ENCODE results near the gene KCMF1.

The KCMF1 gene

DNA sequence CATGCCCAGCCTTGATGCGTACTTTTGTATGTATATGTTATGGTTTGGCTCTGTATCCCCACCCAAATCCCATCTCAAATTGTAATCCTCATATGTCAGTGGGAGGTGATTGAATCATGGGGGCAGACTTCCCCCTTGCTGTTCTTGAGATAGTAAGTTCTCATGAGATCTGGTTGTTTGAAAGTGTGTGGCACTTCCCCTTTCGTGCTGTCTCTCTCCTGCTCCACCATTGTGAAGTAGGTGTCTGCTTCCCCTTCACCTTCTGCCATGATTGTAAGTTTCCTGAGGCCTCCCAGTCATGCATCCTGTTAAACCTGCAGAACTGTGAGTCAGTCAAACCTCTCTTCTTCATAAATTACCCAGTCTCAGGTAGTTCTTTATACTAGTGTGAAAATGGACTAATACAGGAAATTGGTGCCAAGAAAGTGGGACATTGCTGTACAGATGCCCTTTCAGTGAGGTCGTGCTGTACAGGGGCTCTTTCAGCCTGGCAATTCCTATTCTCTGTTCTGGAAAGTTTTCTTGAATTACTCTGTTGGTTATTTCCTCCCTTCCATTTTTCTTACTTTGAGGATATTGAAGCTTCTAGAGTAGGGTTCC lies 38.2 kb downstream of the KCMF1 start:
- H3K4me3 ChIP-seq (ENCODE audit: low read length): no peak overlapping the region
- H3K36me3 ChIP-seq (ENCODE audit: insufficient read depth, low read length): peaks cover 4% of the 10 kb centered on the region
- no peaks in the 10 kb centered on the region for H3K4me1 ChIP-seq (ENCODE audit: insufficient read depth, low read length)
- H3K9me3 ChIP-seq (ENCODE audit: low read length): peaks cover 11% of the 10 kb centered on the region
- H3K27me3 ChIP-seq (ENCODE audit: insufficient read depth, low read length): no peaks in the 10 kb centered on the region
- H2AFZ ChIP-seq (ENCODE audit: low read depth, low read length): no peak overlapping the region

DNA sequence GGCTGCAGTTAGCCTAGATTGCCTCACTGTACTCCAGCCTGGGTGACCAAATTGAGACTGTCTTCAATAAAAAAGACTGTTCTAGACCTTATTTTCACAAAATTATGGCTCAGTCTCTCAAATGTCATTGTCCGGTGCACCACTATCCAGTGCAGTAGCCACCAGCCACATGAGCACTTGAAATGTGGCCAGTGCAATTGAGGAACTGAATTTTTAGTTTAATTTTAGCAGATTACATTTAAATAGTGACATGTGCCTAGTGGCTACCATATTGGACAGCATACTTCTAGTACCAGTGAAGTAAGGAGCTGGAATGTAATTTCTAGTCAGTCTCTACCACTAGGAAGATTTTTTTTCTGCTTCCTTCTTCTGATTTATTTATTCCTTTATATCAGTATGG lies 39.4 kb downstream of the KCMF1 start:
- Histone ChIP-seq H2AFZ (ENCODE audit: low read depth, low read length) (no peak overlapping the region), H3K4me1 (ENCODE audit: insufficient read depth, low read length) (no peaks in the 10 kb centered on the region), H3K36me3 (ENCODE audit: insufficient read depth, low read length) (peaks cover 6% of the 10 kb centered on the region), H3K27me3 (ENCODE audit: insufficient read depth, low read length) (no peaks in the 10 kb centered on the region), H3K4me3 (ENCODE audit: low read length) (no peak overlapping the region), H3K9me3 (ENCODE audit: low read length) (peaks cover 11% of the 10 kb centered on the region)

DNA sequence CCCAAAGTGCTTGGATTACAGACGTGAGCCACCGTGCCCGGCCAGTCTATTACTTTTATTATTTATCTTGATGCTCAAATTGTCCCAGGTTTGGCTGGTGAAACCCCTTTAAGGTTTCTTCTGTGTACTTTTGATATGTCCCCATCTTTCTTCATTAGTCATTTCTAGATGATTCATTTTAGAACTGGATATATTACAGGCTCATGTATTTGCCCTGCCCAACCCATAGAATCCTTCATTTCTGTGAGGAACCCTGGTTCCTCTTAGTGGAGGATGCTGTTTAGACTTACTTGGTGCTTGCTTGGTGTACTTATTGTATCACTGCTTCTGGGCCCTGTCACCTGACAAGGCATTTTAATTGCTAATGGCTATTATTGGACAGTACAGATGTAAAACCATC lies 40.1 kb downstream of the KCMF1 start:
- no peaks in the 10 kb centered on the region for H3K4me1 ChIP-seq (ENCODE audit: insufficient read depth, low read length)
- H3K9me3 ChIP-seq (ENCODE audit: low read length): peaks cover 11% of the 10 kb centered on the region
- no peaks in the 10 kb centered on the region for H3K27me3 ChIP-seq (ENCODE audit: insufficient read depth, low read length)
- H2AFZ ChIP-seq (ENCODE audit: low read depth, low read length): no peak overlapping the region
- H3K36me3 ChIP-seq (ENCODE audit: insufficient read depth, low read length): peaks cover 6% of the 10 kb centered on the region
- no peak overlapping the region for H3K4me3 ChIP-seq (ENCODE audit: low read length)

- no peaks in the 10 kb centered on the region for H3K4me1 ChIP-seq (ENCODE audit: insufficient read depth, low read length)
- H3K4me3 ChIP-seq (ENCODE audit: low read length): no peak overlapping the region
- H2AFZ ChIP-seq (ENCODE audit: low read depth, low read length): no peak overlapping the region
- peaks cover 11% of the 10 kb centered on the region for H3K9me3 ChIP-seq (ENCODE audit: low read length)
- H3K36me3 ChIP-seq (ENCODE audit: insufficient read depth, low read length): peaks cover 6% of the 10 kb centered on the region
- no peaks in the 10 kb centered on the region for H3K27me3 ChIP-seq (ENCODE audit: insufficient read depth, low read length)
Observed at GRCh38 chr2:85011747-85012146, 40.8 kb downstream of the KCMF1 start.

- H3K9me3 ChIP-seq (ENCODE audit: low read length): peaks cover 7% of the 10 kb centered on the region
- H3K36me3 ChIP-seq (ENCODE audit: insufficient read depth, low read length): peaks cover 5% of the 10 kb centered on the region
- no peaks in the 10 kb centered on the region for H3K27me3 ChIP-seq (ENCODE audit: insufficient read depth, low read length)
- peaks cover 3% of the 10 kb centered on the region for H3K4me1 ChIP-seq (ENCODE audit: insufficient read depth, low read length)
- H2AFZ ChIP-seq (ENCODE audit: low read depth, low read length): no peak overlapping the region
- no peak overlapping the region for H3K4me3 ChIP-seq (ENCODE audit: low read length)
Observed at GRCh38 chr2:85012431-85012830, 41.5 kb downstream of the KCMF1 start.

- Histone ChIP-seq H3K36me3 (ENCODE audit: insufficient read depth, low read length) (peaks cover 2% of the 10 kb centered on the region), H2AFZ (ENCODE audit: low read depth, low read length) (no peak overlapping the region), H3K27me3 (ENCODE audit: insufficient read depth, low read length) (no peaks in the 10 kb centered on the region)
Observed at GRCh38 chr2:85012855-85013254, 41.9 kb downstream of the KCMF1 start.

GRCh38 chr2:85015653-85016360 lies 44.8 kb downstream of the KCMF1 start:
- Histone ChIP-seq H3K27me3 (ENCODE audit: insufficient read depth, low read length) (no peaks in the 10 kb centered on the region), H3K36me3 (ENCODE audit: insufficient read depth, low read length) (peaks cover 2% of the 10 kb centered on the region), H2AFZ (ENCODE audit: low read depth, low read length) (no peak overlapping the region), H3K9me3 (ENCODE audit: low read length) (no peaks in the 10 kb centered on the region), H3K4me1 (ENCODE audit: insufficient read depth, low read length) (peaks cover 5% of the 10 kb centered on the region), H3K4me3 (ENCODE audit: low read length) (no peak overlapping the region)

More at GRCh38 chr2:85012855-85013254, 41.9 kb downstream of the KCMF1 start:
- H3K4me1 ChIP-seq (ENCODE audit: insufficient read depth, low read length): peaks cover 5% of the 10 kb centered on the region
- peaks cover 4% of the 10 kb centered on the region for H3K9me3 ChIP-seq (ENCODE audit: low read length)
- H3K4me3 ChIP-seq (ENCODE audit: low read length): no peak overlapping the region

DNA sequence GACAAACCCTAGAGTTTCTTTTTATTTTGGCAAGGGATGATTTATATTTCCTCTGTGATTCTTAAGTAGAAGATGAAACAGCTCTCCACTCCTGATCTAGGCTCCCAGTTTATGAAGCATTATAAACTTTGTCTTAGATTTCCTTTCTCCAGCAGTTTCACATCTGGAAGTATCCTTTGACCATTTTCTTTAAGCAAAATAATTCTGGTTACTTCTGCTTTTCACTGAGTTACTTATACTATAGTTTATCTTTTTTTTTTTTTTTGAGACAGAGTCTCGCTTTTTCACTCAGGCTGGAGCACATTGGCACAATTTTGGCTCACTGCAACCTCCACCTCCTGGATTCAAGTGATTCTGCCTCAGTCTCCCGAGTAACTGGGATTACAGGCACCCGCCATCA lies 45.5 kb downstream of the KCMF1 start:
- Histone ChIP-seq H3K4me3 (ENCODE audit: low read length) (no peak overlapping the region), H3K9me3 (ENCODE audit: low read length) (no peaks in the 10 kb centered on the region), H2AFZ (ENCODE audit: low read depth, low read length) (no peak overlapping the region), H3K36me3 (ENCODE audit: insufficient read depth, low read length) (peaks cover 2% of the 10 kb centered on the region), H3K4me1 (ENCODE audit: insufficient read depth, low read length) (peaks cover 5% of the 10 kb centered on the region), H3K27me3 (ENCODE audit: insufficient read depth, low read length) (no peaks in the 10 kb centered on the region)

- H3K27me3 ChIP-seq (ENCODE audit: insufficient read depth, low read length): no peaks in the 10 kb centered on the region
- no peaks in the 10 kb centered on the region for H3K9me3 ChIP-seq (ENCODE audit: low read length)
- H3K36me3 ChIP-seq (ENCODE audit: insufficient read depth, low read length): peaks cover 2% of the 10 kb centered on the region
- no peak overlapping the region for H2AFZ ChIP-seq (ENCODE audit: low read depth, low read length)
- no peak overlapping the region for H3K4me3 ChIP-seq (ENCODE audit: low read length)
- peaks cover 5% of the 10 kb centered on the region for H3K4me1 ChIP-seq (ENCODE audit: insufficient read depth, low read length)
Observed at GRCh38 chr2:85017411-85018048, 46.6 kb downstream of the KCMF1 start.

- Histone ChIP-seq H3K27me3 (ENCODE audit: insufficient read depth, low read length) (no peaks in the 10 kb centered on the region), H2AFZ (ENCODE audit: low read depth, low read length) (no peak overlapping the region), H3K9me3 (ENCODE audit: low read length) (no peaks in the 10 kb centered on the region), H3K36me3 (ENCODE audit: insufficient read depth, low read length) (peaks cover 2% of the 10 kb centered on the region), H3K4me3 (ENCODE audit: low read length) (no peak overlapping the region), H3K4me1 (ENCODE audit: insufficient read depth, low read length) (peaks cover 5% of the 10 kb centered on the region)
Observed at GRCh38 chr2:85018049-85018447, 47.1 kb downstream of the KCMF1 start.

DNA sequence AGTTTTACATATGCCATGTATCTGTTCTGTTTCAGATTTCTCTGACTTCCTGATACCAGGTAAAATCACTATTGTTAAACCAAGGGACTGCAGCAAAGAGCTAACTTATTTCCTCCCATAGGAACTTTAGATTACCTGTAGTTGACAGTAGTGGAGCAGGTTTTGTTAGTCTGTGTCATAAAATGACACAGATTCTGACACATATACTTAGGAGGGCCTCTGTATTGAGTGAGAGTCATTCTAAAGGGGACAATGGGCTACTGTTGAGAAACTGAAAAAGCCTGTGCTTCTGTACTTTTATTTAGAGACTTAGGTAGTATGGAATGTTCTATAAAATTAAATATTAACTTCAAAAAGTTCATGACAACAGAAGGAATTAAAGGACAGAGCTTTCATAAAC lies 48.2 kb downstream of the KCMF1 start:
- Histone ChIP-seq H3K27me3 (ENCODE audit: insufficient read depth, low read length) (no peaks in the 10 kb centered on the region), H3K4me1 (ENCODE audit: insufficient read depth, low read length) (peaks cover 5% of the 10 kb centered on the region), H3K4me3 (ENCODE audit: low read length) (no peak overlapping the region), H3K36me3 (ENCODE audit: insufficient read depth, low read length) (peaks cover 2% of the 10 kb centered on the region), H2AFZ (ENCODE audit: low read depth, low read length) (no peak overlapping the region), H3K9me3 (ENCODE audit: low read length) (no peaks in the 10 kb centered on the region)

DNA sequence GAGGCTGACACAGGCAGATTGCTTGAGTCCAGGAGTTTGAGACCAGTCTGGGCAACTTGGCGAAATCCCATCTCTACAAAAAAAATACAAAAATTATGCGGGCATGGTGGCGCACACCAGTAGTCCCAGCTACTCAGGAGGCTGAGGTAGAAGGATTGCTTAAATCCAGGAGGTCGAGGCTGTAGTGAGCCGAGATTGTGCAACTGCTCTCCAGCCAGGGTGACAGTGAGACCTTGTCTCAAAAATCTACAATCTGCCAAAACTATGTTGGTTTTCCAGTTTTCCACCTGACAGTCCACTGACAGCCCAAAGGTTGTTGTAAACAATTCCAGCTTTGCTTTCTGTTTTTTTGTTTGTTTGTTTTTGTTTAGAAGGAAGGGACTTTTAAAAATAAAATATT lies 51.3 kb downstream of the KCMF1 start:
- H3K36me3 ChIP-seq (ENCODE audit: insufficient read depth, low read length): no peaks in the 10 kb centered on the region
- no peaks in the 10 kb centered on the region for H3K9me3 ChIP-seq (ENCODE audit: low read length)
- no peak overlapping the region for H3K4me3 ChIP-seq (ENCODE audit: low read length)
- peaks cover 4% of the 10 kb centered on the region for H3K4me1 ChIP-seq (ENCODE audit: insufficient read depth, low read length)
- no peaks in the 10 kb centered on the region for H3K27me3 ChIP-seq (ENCODE audit: insufficient read depth, low read length)
- no peak overlapping the region for H2AFZ ChIP-seq (ENCODE audit: low read depth, low read length)

- H3K9me3 ChIP-seq (ENCODE audit: low read length): peaks cover 2% of the 10 kb centered on the region
- H3K4me1 ChIP-seq (ENCODE audit: insufficient read depth, low read length): no peaks in the 10 kb centered on the region
- H3K36me3 ChIP-seq (ENCODE audit: insufficient read depth, low read length): peaks cover 16% of the 10 kb centered on the region
- H2AFZ ChIP-seq (ENCODE audit: low read depth, low read length): no peak overlapping the region
- H3K4me3 ChIP-seq (ENCODE audit: low read length): no peak overlapping the region
- no peaks in the 10 kb centered on the region for H3K27me3 ChIP-seq (ENCODE audit: insufficient read depth, low read length)
Observed at GRCh38 chr2:85024372-85025047, 53.5 kb downstream of the KCMF1 start.

All from neuron (in vitro differentiated cells).